ENCODE data around the gene RAB27B.

Gene RAB27B

DNA sequence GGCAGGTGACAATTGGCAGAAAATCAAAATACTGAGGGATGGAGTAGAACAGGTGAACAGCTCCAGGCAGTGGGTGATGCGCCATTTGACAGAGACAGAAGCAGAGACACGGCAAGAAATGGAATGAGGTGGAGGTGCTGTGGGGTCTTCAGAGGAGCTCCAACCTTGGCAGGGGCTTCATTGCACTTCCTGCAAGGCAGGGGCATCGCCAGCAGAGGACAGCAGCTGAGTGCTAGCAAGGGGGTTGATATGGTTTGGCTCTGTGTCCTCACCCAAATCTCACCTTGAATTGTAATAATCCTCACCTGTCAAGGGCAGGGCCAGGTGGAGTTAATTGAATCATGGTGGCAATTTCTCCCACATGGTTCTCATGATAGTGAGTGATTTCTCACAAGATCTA lies 88.2 kb downstream of the RAB27B start:
- no peak for DNase-seq

- no peak for DNase-seq
These were observed 89.8 kb downstream of the RAB27B start for GRCh38 chr18:54918060-54918459.

DNA sequence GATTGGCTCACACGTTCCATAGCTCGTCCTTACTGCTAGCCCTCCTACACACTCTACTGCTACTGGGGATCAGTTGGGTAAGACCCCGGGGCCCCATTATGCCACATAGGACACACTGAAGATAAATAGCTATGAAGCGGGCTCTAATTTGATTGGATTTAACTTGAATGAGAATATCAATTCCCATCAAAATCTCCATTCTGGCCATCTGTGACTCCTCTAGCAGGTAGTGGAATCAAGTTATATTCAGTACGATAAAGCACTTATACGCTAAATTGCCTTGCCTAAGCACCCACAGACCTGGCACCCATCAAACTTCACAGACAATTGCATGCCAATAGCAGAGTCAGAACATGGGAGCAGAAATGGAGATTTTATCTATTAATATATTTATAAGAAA lies 91.1 kb downstream of the RAB27B start:
- no peak for DNase-seq

GRCh38 chr18:54923339-54923956 lies 95.2 kb downstream of the RAB27B start:
- DNase-seq, result no peak

DNA sequence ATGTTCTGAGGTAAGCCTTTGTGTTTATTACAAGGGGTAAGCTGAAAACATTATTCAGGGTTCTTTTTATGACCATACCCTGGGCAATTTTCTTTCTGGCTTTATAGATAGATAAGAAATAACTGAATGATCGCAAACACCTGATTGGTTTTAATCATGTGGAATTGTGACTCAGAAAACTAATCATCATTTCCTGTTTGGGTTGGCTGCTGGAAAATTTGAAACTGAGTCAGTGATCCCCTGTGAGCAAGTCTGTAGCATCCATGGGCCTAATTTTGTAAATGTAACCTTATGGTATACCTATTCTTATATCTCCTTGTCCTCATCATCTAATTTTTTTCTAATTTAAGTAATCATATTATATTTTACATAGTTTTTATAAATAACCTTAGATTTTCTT lies 96.7 kb downstream of the RAB27B start:
- DNase-seq, result no peak

DNA sequence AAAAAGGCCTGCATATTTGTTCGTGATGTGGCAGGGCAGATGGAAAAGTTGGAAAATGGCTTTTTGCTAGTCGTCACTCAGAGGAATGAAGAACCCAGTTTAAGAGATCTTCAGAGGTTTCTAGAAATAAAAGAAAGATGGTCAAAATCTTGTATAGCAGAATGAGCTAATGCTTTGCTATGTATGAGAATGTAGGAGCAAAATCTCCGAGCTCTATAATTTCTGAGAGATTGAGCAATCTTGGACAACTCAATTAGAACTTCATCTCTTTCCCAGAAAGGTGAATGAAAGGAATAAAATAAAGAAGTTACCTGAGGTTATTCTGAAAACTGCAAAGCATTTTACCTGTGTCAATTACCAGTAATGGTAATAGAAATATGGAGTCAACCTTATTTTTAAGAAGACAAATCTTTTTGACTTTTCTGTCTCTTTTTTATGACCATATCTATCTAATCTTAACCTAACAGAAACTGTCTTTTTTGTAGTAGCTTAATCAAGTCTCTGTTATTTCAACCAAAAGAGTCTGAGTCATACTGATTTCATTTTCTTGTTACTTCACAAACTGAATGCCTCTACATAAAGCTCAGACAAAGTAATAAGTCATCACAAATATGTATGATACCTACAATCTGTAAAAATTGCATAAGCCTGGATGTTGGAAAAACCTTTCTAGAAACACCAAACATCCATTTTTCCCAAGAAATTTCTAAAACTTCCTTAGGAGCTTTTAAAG lies 98.5 kb downstream of the RAB27B start:
- DNase-seq, result no peak

- no peak for DNase-seq
These were observed 100.0 kb downstream of the RAB27B start for GRCh38 chr18:54928236-54928635.

- no peak for DNase-seq
These were observed 102.9 kb downstream of the RAB27B start for GRCh38 chr18:54931152-54931551.

- DNase-seq, result no peak
These were observed 104.2 kb downstream of the RAB27B start for GRCh38 chr18:54932472-54932871.

DNA sequence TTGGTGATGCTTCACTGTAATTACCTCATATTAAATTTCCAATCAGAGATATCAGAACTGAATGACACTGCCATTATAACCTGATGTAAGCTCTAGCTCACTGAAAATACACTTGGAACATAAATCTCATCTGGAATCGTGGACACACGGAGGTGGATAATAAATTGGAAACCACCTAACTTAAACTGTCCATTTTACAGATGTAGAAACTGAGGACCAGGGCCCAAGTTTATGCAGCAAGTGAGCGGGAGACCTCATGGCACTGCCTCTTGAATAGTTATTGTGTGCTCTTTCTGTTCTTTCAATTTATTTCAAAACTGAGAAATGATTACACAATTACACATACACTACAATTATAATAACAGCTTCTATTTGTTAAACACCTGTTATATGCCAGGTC lies 110.2 kb downstream of the RAB27B start:
- no peak for DNase-seq

DNA sequence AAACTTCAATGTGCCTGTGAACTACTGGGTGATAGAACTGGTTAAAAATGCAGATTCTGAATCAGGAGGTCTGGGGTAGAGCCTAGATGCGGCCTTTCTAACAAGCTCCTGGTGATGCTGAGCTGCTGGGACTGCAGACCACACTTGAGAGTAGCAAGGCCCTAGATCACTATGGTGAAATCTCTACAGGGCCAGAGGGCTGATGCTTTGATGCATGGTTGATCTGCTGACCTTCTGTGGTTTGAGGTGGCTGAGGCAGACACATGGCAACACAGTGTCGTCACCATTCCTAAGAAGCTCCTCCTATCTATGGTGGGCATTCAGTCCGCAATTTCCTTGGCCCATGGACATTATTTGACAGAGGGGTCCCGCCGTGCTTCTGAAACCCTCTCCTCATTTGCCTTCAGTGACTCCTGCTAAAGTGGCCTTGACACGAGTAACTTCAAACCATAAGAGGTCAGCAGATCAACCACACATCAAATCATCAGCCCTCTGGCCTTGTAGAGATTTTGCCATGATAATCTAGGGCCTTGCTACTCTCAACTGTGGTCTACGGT lies 111.2 kb downstream of the RAB27B start:
- no peak for DNase-seq

DNA sequence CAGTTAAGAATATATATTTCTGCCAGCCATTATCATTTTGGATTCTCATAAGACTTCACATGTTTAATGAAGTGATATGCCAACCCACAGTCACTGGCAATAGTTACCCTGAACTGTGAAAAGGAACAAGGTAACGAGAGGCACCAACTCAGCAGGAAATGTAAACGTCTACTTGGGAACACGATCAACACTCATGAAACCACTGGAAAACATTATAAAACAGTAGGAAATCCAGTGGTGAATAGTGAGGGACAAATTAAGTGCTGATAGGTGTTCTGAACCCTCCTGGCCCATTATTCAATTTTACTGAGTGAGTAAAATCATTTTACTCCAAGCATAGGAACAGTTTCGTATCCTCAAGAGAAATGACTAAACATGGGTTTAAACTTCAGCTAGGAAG lies 113.9 kb downstream of the RAB27B start:
- no peak for DNase-seq

- no peak for DNase-seq
These were observed 114.3 kb downstream of the RAB27B start for GRCh38 chr18:54942569-54942968.
